ENCODE results near the gene CDHR3. TPM values are rescaled to one million over a fixed set of nuclear protein-coding genes. Genes with fewer than 3 reads are reported as not detected.

Gene CDHR3
- total RNA-seq, 2 donors from 2014 or later: 2.2 to 3.9 TPM

GRCh38 chr7:106082087-106082854, 119.2 kb downstream of the CDHR3 start:
- no peaks in the 10 kb centered on the region for H3K36me3 ChIP-seq
- DNase-seq (ENCODE audit: low spot score): no peak
- peak overlapping the region in 1 of 2 donors; percentile 24 for H3K27ac ChIP-seq
- 36% methylated on average over 18 of the region's 18 CpGs for WGBS
- intact Hi-C loops (cut with DNase I): no loop called here
- H3K4me3 ChIP-seq: no peak overlapping the region
- no peaks in the 10 kb centered on the region for H3K4me1 ChIP-seq (replicated peaks)
- H3K27me3 ChIP-seq (replicated peaks; ENCODE audit: insufficient read depth): no peaks in the 10 kb centered on the region
- TF ChIP-seq POLR2AphosphoS5 (IDR thresholded peaks at IDR 0.05) (no peak), CTCF (IDR thresholded peaks at IDR 0.05) (no peak), POLR2A (IDR thresholded peaks at IDR 0.05) (no peak)
- no peaks in the 10 kb centered on the region for H3K9me3 ChIP-seq

Other genes with a start within 250 kb of the CDHR3 start
- gene ATXN7L1, start 86.7 kb upstream of the CDHR3 start, total RNA-seq: 10 to 100 TPM; 12.6 to 28.1 TPM
- gene SYPL1, start 149.0 kb downstream of the CDHR3 start, total RNA-seq: 100 to 1,000 TPM in 1 of 2 donors, 10 to 100 TPM in 1; 87.9 to 132 TPM

Data from prostate gland (tissue), 2 donors.